NCI-H524 (cell line): ENCODE measurements around the gene ZNF777.

ENCODE experiments used
- DNase-seq, 2 experiments: peaks; one replicate each; lab custom pipeline; 2025; lab: John Stamatoyannopoulos, UW

The ZNF777 gene

GRCh38 chr7:149476791-149477190, 15.9 kb upstream of the ZNF777 start:
- no peak for DNase-seq

- no peak for DNase-seq
Observed at GRCh38 chr7:149475121-149476045, 14.5 kb upstream of the ZNF777 start.

- DNase-seq: no peak
Observed at GRCh38 chr7:149474309-149475120, 13.7 kb upstream of the ZNF777 start.

GRCh38 chr7:149473251-149473650, 12.4 kb upstream of the ZNF777 start:
- no peak for DNase-seq

GRCh38 chr7:149471289-149471953, 10.6 kb upstream of the ZNF777 start:
- DNase-seq: no peak

GRCh38 chr7:149469806-149470205, 8.9 kb upstream of the ZNF777 start:
- DNase-seq: no peak

- DNase-seq: no peak
Observed at GRCh38 chr7:149468208-149468607, 7.3 kb upstream of the ZNF777 start.

- no peak for DNase-seq
Observed at GRCh38 chr7:149467321-149467859, 6.5 kb upstream of the ZNF777 start.

GRCh38 chr7:149466364-149466763, 5.5 kb upstream of the ZNF777 start:
- DNase-seq: no peak

- DNase-seq: no peak
Observed at GRCh38 chr7:149463500-149464161, 2.8 kb upstream of the ZNF777 start.

- no peak for DNase-seq
Observed at GRCh38 chr7:149462101-149462520, 1.2 kb upstream of the ZNF777 start.

GRCh38 chr7:149459540-149460452, 1.1 kb downstream of the ZNF777 start:
- DNase-seq: no peak

- peak; percentile 41 to 77 for DNase-seq
Observed at GRCh38 chr7:149459201-149459539, 1.7 kb downstream of the ZNF777 start.

GRCh38 chr7:149458235-149458634, 2.6 kb downstream of the ZNF777 start:
- no peak for DNase-seq

- no peak for DNase-seq
Observed at GRCh38 chr7:149457766-149458165, 3.1 kb downstream of the ZNF777 start.

- no peak for DNase-seq
Observed at GRCh38 chr7:149456506-149457421, 4.1 kb downstream of the ZNF777 start.

- DNase-seq: no peak
Observed at GRCh38 chr7:149455175-149455950, 5.5 kb downstream of the ZNF777 start.

- DNase-seq: no peak
Observed at GRCh38 chr7:149454750-149455149, 6.1 kb downstream of the ZNF777 start.

GRCh38 chr7:149454006-149454405, 6.9 kb downstream of the ZNF777 start:
- no peak for DNase-seq
